Neutrophil (primary cell): Measurements from ENCODE around the gene LSM7.

ENCODE experiments used
- H3K27ac ChIP-seq: fragments of 200-600 bp; sonication (generic); 2 replicates; pipeline ENCODE4 v1.5.1; 2016; ENCODE audit warnings: mild to moderate bottlenecking, moderate library complexity
- H3K27me3 ChIP-seq: fragments of 200-600 bp; sonication (generic); 2 replicates; pipeline ENCODE4 v1.6.0; 2016; ENCODE audit warnings: mild to moderate bottlenecking
- H3K36me3 ChIP-seq: fragments of 200-600 bp; sonication (generic); 2 replicates; pipeline ENCODE4 v1.5.1; 2017
- H3K4me1 ChIP-seq, 2 experiments: fragments of 200-600 bp in 1 of 2; sonication (generic) in 1 of 2; 1 replicate in 1 of 2; 2 replicates in 1 of 2; pipeline versions ENCODE4 v1.5.1 to v1.6.1; 2013 to 2016; ENCODE audit warnings: low read depth in 1 of 2, low read length in 1 of 2, mild to moderate bottlenecking in 1 of 2, moderate library complexity in 1 of 2; ENCODE audit not compliant: control insufficient read depth in 1 of 2, insufficient read depth in 1 of 2
- H3K4me3 ChIP-seq, 2 experiments: fragments of 200-600 bp in 1 of 2; sonication (generic) in 1 of 2; 1 replicate in 1 of 2; 2 replicates in 1 of 2; pipeline ENCODE4 v1.5.1; 2013 to 2016; ENCODE audit warnings: low read depth in 1 of 2, low read length in 1 of 2, mild to moderate bottlenecking in 1 of 2, moderate library complexity in 1 of 2
- H3K9me3 ChIP-seq: fragments of 200-600 bp; sonication (generic); 2 replicates; pipeline ENCODE4 v1.5.1; 2016
- TF ChIP-seq, protein P1 (sequence below): fragments of 200-600 bp; sonication (generic); IDR thresholded peaks from 2 replicates; pipeline ENCODE4 v1.5.1; 2016; ENCODE audit warnings: antibody characterized with exemption

The LSM7 gene

GRCh38 chr19:2336528-2337328 is 8.3 kb upstream of the LSM7 start:
- TF ChIP-seq, protein P1, sequence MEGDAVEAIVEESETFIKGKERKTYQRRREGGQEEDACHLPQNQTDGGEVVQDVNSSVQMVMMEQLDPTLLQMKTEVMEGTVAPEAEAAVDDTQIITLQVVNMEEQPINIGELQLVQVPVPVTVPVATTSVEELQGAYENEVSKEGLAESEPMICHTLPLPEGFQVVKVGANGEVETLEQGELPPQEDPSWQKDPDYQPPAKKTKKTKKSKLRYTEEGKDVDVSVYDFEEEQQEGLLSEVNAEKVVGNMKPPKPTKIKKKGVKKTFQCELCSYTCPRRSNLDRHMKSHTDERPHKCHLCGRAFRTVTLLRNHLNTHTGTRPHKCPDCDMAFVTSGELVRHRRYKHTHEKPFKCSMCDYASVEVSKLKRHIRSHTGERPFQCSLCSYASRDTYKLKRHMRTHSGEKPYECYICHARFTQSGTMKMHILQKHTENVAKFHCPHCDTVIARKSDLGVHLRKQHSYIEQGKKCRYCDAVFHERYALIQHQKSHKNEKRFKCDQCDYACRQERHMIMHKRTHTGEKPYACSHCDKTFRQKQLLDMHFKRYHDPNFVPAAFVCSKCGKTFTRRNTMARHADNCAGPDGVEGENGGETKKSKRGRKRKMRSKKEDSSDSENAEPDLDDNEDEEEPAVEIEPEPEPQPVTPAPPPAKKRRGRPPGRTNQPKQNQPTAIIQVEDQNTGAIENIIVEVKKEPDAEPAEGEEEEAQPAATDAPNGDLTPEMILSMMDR: no peak
- peaks cover 18 to 26% of the 10 kb centered on the region in 2 experiments for H3K4me1 ChIP-seq
- peaks cover 33% of the 10 kb centered on the region for H3K36me3 ChIP-seq
- H3K27ac ChIP-seq: no peak overlapping the region
- H3K4me3 ChIP-seq: no peak overlapping the region
- H3K9me3 ChIP-seq: no peaks in the 10 kb centered on the region
- no peaks in the 10 kb centered on the region for H3K27me3 ChIP-seq

DNA sequence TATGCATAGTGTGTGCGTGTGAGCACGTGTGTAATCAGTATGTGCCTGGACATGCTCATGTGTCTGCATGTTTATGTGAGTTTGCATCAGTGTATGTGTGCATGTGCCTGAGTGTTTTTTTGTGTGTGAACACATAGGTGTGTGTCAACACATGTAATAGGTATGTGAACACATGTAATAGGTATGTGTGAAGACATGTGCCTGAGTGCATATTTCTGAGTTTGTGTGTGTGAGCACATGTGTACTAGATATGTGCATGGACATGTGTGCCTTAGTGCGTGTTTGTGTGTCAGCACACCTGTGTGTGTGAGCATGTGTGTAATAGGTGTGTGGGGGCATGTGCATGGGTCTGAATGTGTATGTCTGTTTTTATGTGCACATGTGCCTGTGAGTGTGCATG is 7.5 kb upstream of the LSM7 start:
- no peaks in the 10 kb centered on the region for H3K9me3 ChIP-seq
- peaks cover 18 to 27% of the 10 kb centered on the region in 2 experiments for H3K4me1 ChIP-seq
- TF ChIP-seq, protein P1: no peak
- H3K27ac ChIP-seq: no peak overlapping the region
- no peak overlapping the region for H3K4me3 ChIP-seq
- no peaks in the 10 kb centered on the region for H3K27me3 ChIP-seq
- peaks cover 24% of the 10 kb centered on the region for H3K36me3 ChIP-seq

DNA sequence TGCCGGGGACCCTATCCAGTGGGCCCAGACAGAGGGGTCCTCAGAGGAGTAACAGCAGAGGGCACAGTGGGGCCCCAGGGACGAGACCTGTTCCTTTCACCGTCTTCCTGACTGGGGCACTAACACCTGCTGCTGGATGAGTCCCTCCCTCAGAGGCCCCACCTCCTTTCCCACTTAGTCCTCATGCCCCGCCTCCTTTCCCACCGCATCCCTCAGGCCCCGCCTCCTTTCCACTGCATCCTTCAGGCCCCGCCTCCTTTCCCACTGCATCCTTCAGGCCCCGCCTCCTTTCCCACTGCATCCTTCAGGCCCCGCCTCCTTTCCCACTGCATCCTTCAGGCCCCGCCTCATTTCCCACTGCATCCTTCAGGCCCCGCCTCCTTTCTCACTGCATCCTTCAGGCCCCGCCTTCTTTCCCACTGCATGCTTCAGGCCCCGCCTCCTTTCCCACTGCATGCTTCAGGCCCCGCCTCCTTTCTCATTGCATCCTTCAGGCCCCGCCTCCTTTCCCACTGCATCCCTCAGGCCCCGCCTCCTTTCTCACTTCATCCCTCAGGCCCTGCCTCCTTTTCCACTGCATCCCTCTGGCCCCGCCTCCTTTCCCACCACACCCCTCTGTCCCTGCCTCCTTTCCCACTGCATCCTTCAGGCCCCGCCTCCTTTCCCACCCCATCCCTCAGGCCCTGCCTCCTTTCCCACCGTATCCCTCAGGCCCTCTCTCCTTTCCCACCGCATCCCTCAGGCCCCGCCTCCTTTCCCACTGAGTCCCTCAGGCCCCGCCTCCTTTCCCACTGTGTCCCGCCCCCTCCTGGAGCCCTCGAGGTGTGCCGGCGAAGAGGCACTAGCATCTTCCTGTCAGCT is 6.8 kb upstream of the LSM7 start:
- TF ChIP-seq, protein P1: no peak
- Histone ChIP-seq H3K36me3 (peaks cover 22% of the 10 kb centered on the region), H3K4me3 (no peak overlapping the region)

DNA sequence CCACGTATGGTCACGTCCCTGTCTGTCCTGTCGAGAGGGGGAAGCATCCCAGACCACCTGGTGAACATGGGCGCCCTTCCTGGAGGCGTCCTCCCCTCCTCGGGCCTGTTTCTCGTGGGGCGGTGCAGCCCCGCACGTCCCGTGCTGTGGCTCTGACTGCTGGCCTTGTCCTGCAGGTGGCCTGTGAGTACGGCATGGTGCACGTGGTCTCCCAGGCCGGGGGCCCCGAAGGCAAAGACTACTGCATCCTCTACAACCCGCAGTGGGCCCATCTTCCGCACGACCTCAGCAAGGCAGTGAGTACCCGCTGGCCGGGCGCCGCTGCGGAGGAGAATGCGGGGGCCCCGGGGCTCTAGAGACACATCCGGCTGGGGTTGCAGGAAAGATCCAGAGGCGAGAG is 6.0 kb upstream of the LSM7 start:
- Histone ChIP-seq H3K9me3 (no peaks in the 10 kb centered on the region), H3K27me3 (no peaks in the 10 kb centered on the region), H3K4me3 (no peak overlapping the region), H3K4me1 (peaks cover 20 to 37% of the 10 kb centered on the region in 2 experiments), H3K27ac (no peak overlapping the region), H3K36me3 (peaks cover 15% of the 10 kb centered on the region)
- TF ChIP-seq, protein P1: no peak

More for the DNA sequence above, 6.8 kb upstream of the LSM7 start:
- Histone ChIP-seq H3K27ac (no peak overlapping the region), H3K27me3 (no peaks in the 10 kb centered on the region), H3K9me3 (no peaks in the 10 kb centered on the region), H3K4me1 (peaks cover 18 to 33% of the 10 kb centered on the region in 2 experiments)

DNA sequence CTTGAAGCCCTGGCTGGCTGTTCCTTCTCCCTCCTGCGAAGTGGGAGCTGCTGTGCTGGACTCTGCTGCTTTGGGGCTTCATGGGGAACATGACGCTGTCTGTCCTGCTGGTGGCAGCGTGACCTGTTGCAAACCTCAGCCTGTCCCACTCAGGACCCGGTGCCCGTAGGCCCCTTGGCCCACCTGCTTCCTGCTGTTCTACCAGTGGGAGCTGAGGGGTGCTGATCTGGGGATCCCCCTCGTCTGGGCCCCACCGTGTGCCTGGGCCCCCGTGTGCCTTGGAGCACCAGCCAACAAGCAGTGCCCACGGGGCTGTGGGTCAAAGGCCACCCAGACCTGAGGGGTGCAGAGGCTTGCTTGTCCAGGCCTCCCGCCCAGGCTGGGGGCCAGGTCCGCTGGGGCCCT is 5.4 kb upstream of the LSM7 start:
- H3K4me1 ChIP-seq: peaks cover 26 to 43% of the 10 kb centered on the region in 2 experiments
- peak overlapping the region; percentile 44 for H3K27ac ChIP-seq
- TF ChIP-seq, protein P1: no peak

More for the DNA sequence above, 5.4 kb upstream of the LSM7 start:
- no peaks in the 10 kb centered on the region for H3K27me3 ChIP-seq
- H3K4me3 ChIP-seq: no peak overlapping the region
- peaks cover 8% of the 10 kb centered on the region for H3K36me3 ChIP-seq
- H3K9me3 ChIP-seq: no peaks in the 10 kb centered on the region
